A549 (cell line): ENCODE measurements around the gene HTR6. TPM values are rescaled to one million over a fixed set of nuclear protein-coding genes. Genes with fewer than 3 reads are reported as not detected.
A peak's percentile ranks its signal among the peaks of the same experiment; 100 is the strongest.

ENCODE experiments used
- ATAC-seq, 2 experiments: fragments of 200-7000 bp in 1 of 2; fragments of >200 bp in 1 of 2; cut with Nextera tagmentation in 1 of 2; cut with Tn5 transposase in 1 of 2; 3 replicates each; pipeline versions ENCODE4 v1.8.0 to v1.9.1; 2018 to 2020; ENCODE audit warnings: mild to moderate bottlenecking in 1 of 2, moderate library complexity in 1 of 2
- CTCF ChIA-PET: fragments of 300-600 bp; sonication (Branson Sonifier 250); formaldehyde crosslinking; extraction: SDS; loops from one replicate; lab custom pipeline; 2021; ENCODE audit warnings: antibody characterized with exemption, inconsistent platforms; lab: Yijun Ruan, JAX
- POLR2A ChIA-PET: fragments of 350-600 bp; formaldehyde crosslinking; extraction: SDS; loops from one replicate; lab custom pipeline; 2021; ENCODE audit warnings: antibody characterized with exemption, inconsistent platforms; lab: Yijun Ruan, JAX
- DNase-seq, 2 experiments: peaks; one replicate each; pipeline versions ENCODE4 v3.0.0 to v3.0.0-alpha.2; 2011 to 2016; ENCODE audit warnings: low read depth in 1 of 2, low spot score in 1 of 2
- FAIRE-seq: peaks from 2 replicates; lab custom pipeline; 2011; peaks lifted over from hg19 to GRCh38; lab: Jason Lieb, UNC
- H3K27ac ChIP-seq, 2 experiments: fragments of >200 bp; sonication (Bioruptor Twin); formaldehyde crosslinking; 3 replicates each; pipeline ENCODE4 v1.5.1; 2016 to 2017
- H3K4me1 ChIP-seq: fragments of >200 bp; sonication (Bioruptor Twin); formaldehyde crosslinking; 3 replicates; pipeline ENCODE4 v1.6.1; 2016
- H3K4me2 ChIP-seq: fragments of >200 bp; sonication (Bioruptor Twin); formaldehyde crosslinking; 3 replicates; pipeline ENCODE4 v1.6.1; 2016
- H3K4me3 ChIP-seq: fragments of >200 bp; sonication (Bioruptor Twin); formaldehyde crosslinking; 3 replicates; pipeline ENCODE4 v1.5.1; 2016
- H3K9me3 ChIP-seq: fragments of >200 bp; sonication (Bioruptor Twin); formaldehyde crosslinking; 3 replicates; pipeline ENCODE4 v1.6.1; 2016
- ATOH8 ChIP-seq: fragments of 250-450 bp; sonication (Bioruptor Pico); IDR thresholded peaks from 2 replicates; pipeline ENCODE4 v1.5.0; 2020; ENCODE audit warnings: low read depth, mild to moderate bottlenecking, moderate library complexity
- BHLHE40 ChIP-seq: IDR thresholded peaks from 2 replicates; pipeline ENCODE4 v1.6.1; 2012; ENCODE audit warnings: low read depth, low read length, inconsistent platforms
- CBX8 ChIP-seq: fragments of 200-600 bp; sonication (generic); IDR thresholded peaks from 2 replicates; pipeline ENCODE4 v1.6.1; 2016
- CHD2 ChIP-seq: fragments of 150-350 bp; IDR thresholded peaks from 2 replicates; pipeline ENCODE4 v1.6.1; 2014; ENCODE audit warnings: low read length; ENCODE audit not compliant: partially characterized antibody
- CHD4 ChIP-seq: fragments of 200-600 bp; sonication (generic); IDR thresholded peaks from 2 replicates; pipeline ENCODE4 v1.6.1; 2016; ENCODE audit warnings: antibody characterized with exemption, mild to moderate bottlenecking, borderline replicate concordance
- CTCF ChIP-seq: fragments of >200 bp; sonication (Bioruptor Twin); formaldehyde crosslinking; IDR thresholded peaks from 3 replicates; pipeline ENCODE4 v1.5.1; 2016
- E2F6 ChIP-seq: IDR thresholded peaks from 2 replicates; pipeline ENCODE4 v1.6.1; 2012; ENCODE audit warnings: low read depth, borderline replicate concordance
- ELK1 ChIP-seq: fragments of 150-350 bp; IDR thresholded peaks from 2 replicates; pipeline ENCODE4 v1.6.1; 2014; ENCODE audit warnings: low read depth, mild to moderate bottlenecking, low read length
- FOSB ChIP-seq: fragments of 250-450 bp; sonication (Bioruptor Pico); IDR thresholded peaks from 2 replicates; pipeline ENCODE4 v1.5.0; 2020; ENCODE audit warnings: mild to moderate bottlenecking, moderate library complexity
- FOSL2 ChIP-seq, 2 experiments: fragments of 450-650 bp in 1 of 2; fragments of >200 bp in 1 of 2; sonication (Bioruptor Twin) in 1 of 2; formaldehyde crosslinking; IDR thresholded peaks; 2 replicates each; pipeline versions ENCODE4 v1.5.0 to v1.6.1; 2016 to 2020; ENCODE audit warnings: mild to moderate bottlenecking in 1 of 2, moderate library complexity in 1 of 2
- HMGXB4 ChIP-seq: fragments of 250-450 bp; sonication (Bioruptor Pico); IDR thresholded peaks from 2 replicates; pipeline ENCODE4 v1.5.0; 2021; ENCODE audit warnings: mild to moderate bottlenecking, moderate library complexity, borderline replicate concordance
- KDM5A ChIP-seq: fragments of 200-600 bp; sonication (generic); IDR thresholded peaks from 2 replicates; pipeline ENCODE4 v1.6.1; 2016; ENCODE audit warnings: antibody characterized with exemption, mild to moderate bottlenecking
- MAFK ChIP-seq: fragments of 450-650 bp; IDR thresholded peaks from 2 replicates; pipeline ENCODE4 v1.6.1; 2014; ENCODE audit not compliant: partially characterized antibody
- NR3C1 ChIP-seq: fragments of >200 bp; sonication (Bioruptor Twin); formaldehyde crosslinking; IDR thresholded peaks from 3 replicates; pipeline ENCODE4 v1.6.1; 2017
- RAD21 ChIP-seq, 2 experiments: fragments of >200 bp in 1 of 2; sonication (Bioruptor Twin) in 1 of 2; formaldehyde crosslinking in 1 of 2; IDR thresholded peaks in 1 of 2; conservative IDR thresholded peaks in 1 of 2; 2 replicates in 1 of 2; 3 replicates in 1 of 2; pipeline ENCODE4 v1.6.1; 2012 to 2018; ENCODE audit warnings: inconsistent platforms in 1 of 2
- REST ChIP-seq: fragments of 200-600 bp; sonication (generic); IDR thresholded peaks from 2 replicates; pipeline ENCODE4 v1.6.1; 2016; ENCODE audit warnings: antibody characterized with exemption, mild to moderate bottlenecking, moderate library complexity
- RNF2 ChIP-seq: fragments of 200-600 bp; sonication (generic); IDR thresholded peaks from 2 replicates; pipeline ENCODE4 v1.6.1; 2016; ENCODE audit warnings: low read depth, mild to moderate bottlenecking, antibody characterized with exemption, moderate library complexity, borderline replicate concordance
- SREBF2 ChIP-seq: fragments of 450-650 bp; IDR thresholded peaks from 2 replicates; pipeline ENCODE4 v1.6.1; 2014; ENCODE audit warnings: mild to moderate bottlenecking, moderate library complexity
- USF2 ChIP-seq: fragments of 450-650 bp; IDR thresholded peaks from 2 replicates; pipeline ENCODE4 v1.6.1; 2014; ENCODE audit warnings: antibody characterized with exemption
- ZSCAN20 ChIP-seq: fragments of 250-450 bp; sonication (Bioruptor Pico); IDR thresholded peaks from 2 replicates; pipeline ENCODE4 v1.8.0; 2022; ENCODE audit warnings: mild to moderate bottlenecking, moderate library complexity
- WGBS: methylation state at CpG from one replicate; pipeline ENCODE4 v1.1.6; 2017; ENCODE audit errors: missing lambda C conversion rate; 5-methylcytosine and 5-hydroxymethylcytosine counted together
- polyA plus RNA-seq, 4 experiments: library from polyadenylated mRNA; depleted of rRNA in 3 of 4; stranded (reverse); fragments of >200 nt; fragmentation: RNase III in 1 of 4; extraction: RNeasy Plus Mini Kit Qiagen cat#74134 plus additional on column Dnase treatment in 1 of 4; gene quantifications; 2 replicates in 3 of 4; 3 replicates in 1 of 4; pipeline ENCODE4 v1.2.3, GENCODE V29; 2011 to 2017

The HTR6 gene
- polyA plus RNA-seq, 2 of the 4 experiments (the other 2 are of a cell fraction) = 0.21 TPM; not detected in 1

GRCh38 chr1:19618428-19618827 is 46.2 kb upstream of the HTR6 start:
- 100% methylated on average over 3 of the region's 3 CpGs for WGBS
- CTCF ChIA-PET = interaction anchor here (1.1 to 2.3 kb wide), 3 partner anchors 24 to 36 kb away, joined by 4 to 6 read pairs (median 6); no protein-coding TSS in a partner anchor
- TF ChIP-seq KDM5A (no peak), ELK1 (no peak), USF2 (no peak), FOSB (CRISPR knock-in tag) (no peak), NR3C1 (no peak), CTCF (no peak), RAD21 (conservative IDR thresholded peaks at IDR 0.05 in 1 of 2, IDR thresholded peaks at IDR 0.05 in 1 of 2) (no peak), BHLHE40 (no peak), E2F6 (no peak), FOSL2 (IDR thresholded peaks at IDR 0.05) (no peak), FOSL2 (CRISPR knock-in tag; IDR thresholded peaks at IDR 0.05) (no peak)
- DNase-seq (no peak), ATAC-seq (no peak), FAIRE-seq (no peak)
- Histone ChIP-seq H3K4me1 (peaks cover 31% of the 10 kb centered on the region), H3K27ac (no peak overlapping the region; a peak in 1 of 6 replicates), H3K4me3 (no peak overlapping the region), H3K4me2 (no peak overlapping the region), H3K9me3 (no peaks in the 10 kb centered on the region)
- POLR2A ChIA-PET = no interaction called here

GRCh38 chr1:19619697-19620384 is 44.8 kb upstream of the HTR6 start:
- TF ChIP-seq MAFK (no peak), CHD2 (no peak), RAD21 (conservative IDR thresholded peaks at IDR 0.05 in 1 of 2, IDR thresholded peaks at IDR 0.05 in 1 of 2) (no peak), HMGXB4 (no peak)
- H3K27ac ChIP-seq = no peak overlapping the region; a peak in 1 of 6 replicates
- H3K4me2 ChIP-seq = 0 out of 3 replicates have a peak overlapping the region, but pooled peaks have one; percentile 7
- FAIRE-seq = no peak
- ATAC-seq = no peak
- CTCF ChIA-PET = interaction anchor here (2.3 kb wide), 1 partner anchor 32 kb away, joined by 6 read pairs; no protein-coding TSS in a partner anchor
- DNase-seq = no peak
- POLR2A ChIA-PET = no interaction called here
- H3K9me3 ChIP-seq = no peaks in the 10 kb centered on the region
- no peak overlapping the region for H3K4me3 ChIP-seq
- peaks cover 31% of the 10 kb centered on the region for H3K4me1 ChIP-seq
- WGBS = 46% methylated on average over 3 of the region's 3 CpGs

- ATAC-seq (no peak), DNase-seq (no peak), FAIRE-seq (no peak)
- WGBS = 95% methylated on average over 3 of the region's 3 CpGs
- H3K27ac ChIP-seq = no peak overlapping the region
- POLR2A ChIA-PET = no interaction called here
- H3K4me3 ChIP-seq = no peak overlapping the region
- no peaks in the 10 kb centered on the region for H3K9me3 ChIP-seq
- no peak overlapping the region for H3K4me2 ChIP-seq
- peaks cover 27% of the 10 kb centered on the region for H3K4me1 ChIP-seq
- CTCF ChIA-PET = interaction anchor here (1.0 to 2.3 kb wide), 2 partner anchors 20 to 31 kb away, joined by 3 to 6 read pairs; no protein-coding TSS in a partner anchor
- TF ChIP-seq REST (no peak), ATOH8 (CRISPR knock-in tag) (no peak), SREBF2 (no peak), ZSCAN20 (CRISPR knock-in tag) (no peak), RNF2 (no peak), FOSL2 (IDR thresholded peaks at IDR 0.05) (no peak), FOSL2 (CRISPR knock-in tag; IDR thresholded peaks at IDR 0.05) (no peak), CBX8 (no peak), CHD4 (no peak), NR3C1 (no peak)
Observed at GRCh38 chr1:19620786-19621185, 43.9 kb upstream of the HTR6 start.
